IMR-90 (cell line): Measurements from ENCODE around the gene QSOX2. TPM values are rescaled to one million over a fixed set of nuclear protein-coding genes. Genes with fewer than 3 reads are reported as not detected.

ENCODE experiments used
- ATAC-seq: fragments of 200-7000 bp; cut with Tn5 transposase; 2 replicates; pipeline ENCODE4 v1.9.1; 2020; ENCODE audit warnings: low read depth, mild to moderate bottlenecking, moderate library complexity
- BruUV-seq: library from RNA; stranded (reverse); fragments of 400-500 nt; replicated peaks from 2 replicates; lab custom pipeline; 2021; lab: Mats Ljungman, UMichigan
- CTCF ChIA-PET: fragments of 300-600 bp; formaldehyde crosslinking; extraction: SDS; loops from one replicate; lab custom pipeline; 2021; ENCODE audit warnings: antibody characterized with exemption; lab: Yijun Ruan, JAX
- POLR2A ChIA-PET: fragments of 300-600 bp; sonication (Branson Sonifier 250); formaldehyde crosslinking; loops from one replicate; lab custom pipeline; 2022; ENCODE audit warnings: antibody characterized with exemption; ENCODE audit not compliant: unreplicated experiment; lab: Charles Lee
- DNase-seq: peaks from one replicate; pipeline ENCODE4 v3.0.0; 2013
- H2AFZ ChIP-seq: replicated peaks from 2 replicates; pipeline ENCODE3; 2013; ENCODE audit warnings: low read length, mild to moderate bottlenecking; ENCODE audit not compliant: poor library complexity
- H2AK5ac ChIP-seq: 2 replicates; pipeline ENCODE4 v1.6.1; 2013; ENCODE audit warnings: low read depth, low read length, inconsistent platforms
- H2AK9ac ChIP-seq: replicated peaks from 2 replicates; pipeline ENCODE3; 2013; ENCODE audit warnings: mild to moderate bottlenecking, low read depth, low read length, moderate library complexity; ENCODE audit not compliant: poor library complexity
- H2BK120ac ChIP-seq: 2 replicates; pipeline ENCODE4 v1.6.1; 2013; ENCODE audit warnings: low read depth, low read length, inconsistent platforms
- H2BK15ac ChIP-seq: 3 replicates; pipeline ENCODE4 v1.6.1; 2013; ENCODE audit warnings: low read depth, low read length, inconsistent platforms
- H2BK20ac ChIP-seq: 2 replicates; pipeline ENCODE4 v1.6.1; 2013; ENCODE audit warnings: low read depth, mild to moderate bottlenecking, inconsistent platforms, low read length, moderate library complexity
- H2BK5ac ChIP-seq: 2 replicates; pipeline ENCODE4 v1.6.1; 2013; ENCODE audit warnings: mild to moderate bottlenecking, low read depth, low read length, inconsistent platforms; ENCODE audit not compliant: poor library complexity, severe bottlenecking
- H3K14ac ChIP-seq: replicated peaks from 2 replicates; pipeline ENCODE4 v1.6.1; 2013; ENCODE audit warnings: low read depth, low read length, inconsistent platforms
- H3K18ac ChIP-seq: 2 replicates; pipeline ENCODE4 v1.6.1; 2013; ENCODE audit warnings: low read depth, low read length, control low read depth
- H3K23ac ChIP-seq: 2 replicates; pipeline ENCODE4 v1.6.1; 2013; ENCODE audit warnings: low read depth, low read length, inconsistent platforms
- H3K27ac ChIP-seq: 2 replicates; pipeline ENCODE4 v1.5.1; 2013; ENCODE audit warnings: mild to moderate bottlenecking, control low read depth, low read length; ENCODE audit not compliant: insufficient read depth
- H3K27me3 ChIP-seq: 2 replicates; pipeline ENCODE4 v1.6.1; 2013; ENCODE audit warnings: low read length; ENCODE audit not compliant: control insufficient read depth, insufficient read depth
- H3K36me3 ChIP-seq: 2 replicates; pipeline ENCODE4 v1.6.1; 2013; ENCODE audit warnings: low read length, mixed read lengths; ENCODE audit not compliant: control insufficient read depth, insufficient read depth
- H3K4ac ChIP-seq: 2 replicates; pipeline ENCODE4 v1.6.1; 2013; ENCODE audit warnings: low read depth, low read length, inconsistent platforms
- H3K4me1 ChIP-seq: 2 replicates; pipeline ENCODE4 v1.6.1; 2013; ENCODE audit warnings: low read length, mixed read lengths; ENCODE audit not compliant: control insufficient read depth, insufficient read depth
- H3K4me2 ChIP-seq: 2 replicates; pipeline ENCODE4 v1.6.1; 2013; ENCODE audit warnings: low read depth, mild to moderate bottlenecking, control low read depth, low read length, moderate library complexity
- H3K4me3 ChIP-seq: 2 replicates; pipeline ENCODE4 v1.5.1; 2013; ENCODE audit warnings: low read depth, mild to moderate bottlenecking, control low read depth, low read length, moderate library complexity; ENCODE audit not compliant: insufficient read depth
- H3K56ac ChIP-seq: 2 replicates; pipeline ENCODE4 v1.6.1; 2013; ENCODE audit warnings: low read length, inconsistent platforms; ENCODE audit not compliant: insufficient read depth; ENCODE audit errors: extremely low read depth
- H3K79me1 ChIP-seq, 2 experiments: 2 replicates each; pipeline ENCODE4 v1.6.1; 2013; ENCODE audit warnings: low read length in 2 of 2, inconsistent platforms in 1 of 2, low read depth in 1 of 2
- H3K9ac ChIP-seq: 2 replicates; pipeline ENCODE4 v1.6.1; 2013; ENCODE audit warnings: low read depth, low read length, control low read depth
- H3K9me1 ChIP-seq: 2 replicates; pipeline ENCODE4 v1.6.1; 2013; ENCODE audit warnings: low read length, inconsistent platforms; ENCODE audit not compliant: insufficient read depth
- H3K9me3 ChIP-seq: 2 replicates; pipeline ENCODE4 v1.6.1; 2013; ENCODE audit warnings: low read length; ENCODE audit not compliant: control insufficient read depth, insufficient read depth
- H4K20me1 ChIP-seq: 2 replicates; pipeline ENCODE4 v1.6.1; 2013; ENCODE audit warnings: low read length, inconsistent platforms; ENCODE audit not compliant: insufficient read depth
- H4K5ac ChIP-seq: 2 replicates; pipeline ENCODE4 v1.6.1; 2013; ENCODE audit warnings: mild to moderate bottlenecking, low read depth, low read length, control low read depth
- H4K8ac ChIP-seq, 2 experiments: 2 replicates each; pipeline ENCODE4 v1.6.1; 2013; ENCODE audit warnings: low read depth in 2 of 2, low read length in 2 of 2, control low read depth in 1 of 2, inconsistent platforms in 1 of 2
- H4K91ac ChIP-seq: 2 replicates; pipeline ENCODE4 v1.6.1; 2013; ENCODE audit warnings: low read depth, low read length, inconsistent platforms; ENCODE audit not compliant: insufficient read depth
- BHLHE40 ChIP-seq: fragments of 150-350 bp; IDR thresholded peaks from 2 replicates; pipeline ENCODE4 v1.6.1; 2016; ENCODE audit warnings: mild to moderate bottlenecking, low read depth, low read length
- CEBPB ChIP-seq: IDR thresholded peaks from 2 replicates; pipeline ENCODE4 v1.6.1; 2012; ENCODE audit warnings: low read depth, low read length, improper control_type of control experiment
- CHD1 ChIP-seq: IDR thresholded peaks from 2 replicates; pipeline ENCODE4 v1.6.1; 2012; ENCODE audit warnings: low read depth, low read length, improper control_type of control experiment
- CTCF ChIP-seq: conservative IDR thresholded peaks from 2 replicates; pipeline ENCODE4 v1.5.1; 2012; ENCODE audit warnings: mild to moderate bottlenecking, low read depth, low read length, improper control_type of control experiment
- MAFK ChIP-seq: IDR thresholded peaks from 2 replicates; pipeline ENCODE4 v1.6.1; 2012; ENCODE audit warnings: low read depth, low read length, improper control_type of control experiment
- RCOR1 ChIP-seq: IDR thresholded peaks from 2 replicates; pipeline ENCODE4 v1.6.1; 2012; ENCODE audit warnings: mild to moderate bottlenecking, low read length, improper control_type of control experiment; ENCODE audit not compliant: insufficient replicate concordance
- WGBS, 2 experiments: methylation state at CpG; one replicate each; pipeline versions ENCODE4 v1.1.5 to v1.1.7; 2013; ENCODE audit warnings: missing lambda C conversion rate in 2 of 2; ENCODE audit not compliant: insufficient read length in 1 of 2; ENCODE audit errors: extremely low coverage in 2 of 2; 5-methylcytosine and 5-hydroxymethylcytosine counted together
- dilution Hi-C: fragments of 300-500 bp; cut with HindIII; formaldehyde crosslinking; loops from one replicate; pipeline ENCODE4 v1.14.3; 2018; ENCODE audit warnings: low sequenced_read_pairs; ENCODE audit not compliant: unreplicated experiment
- in situ Hi-C: fragments of 300-500 bp; cut with MboI; formaldehyde crosslinking; loops from 3 replicates; pipeline ENCODE4 v1.14.3; 2019; ENCODE audit warnings: low sequenced_read_pairs, inconsistent platforms, mixed read lengths
- intact Hi-C: fragments of 100-400 bp; cut with micrococcal nuclease; formaldehyde crosslinking; loops from 2 replicates; pipeline ENCODE4 v1.10.0; 2022
- polyA plus RNA-seq, 3 experiments: library from polyadenylated mRNA; depleted of rRNA; stranded (reverse); fragments of >200 nt; gene quantifications; 2 replicates each; pipeline ENCODE4 v1.2.3, GENCODE V29; 2012; ENCODE audit warnings: low replicate concordance in 1 of 3
- total RNA-seq: library from RNA; depleted of rRNA; stranded (reverse); fragments of >200 nt; gene quantifications from 2 replicates; pipeline ENCODE4 v1.2.3, GENCODE V29; 2012

The QSOX2 gene
- total and polyA plus RNA-seq, 2 of the 4 experiments (the other 2 are of a cell fraction) = 5.9 to 12.9 TPM

GRCh38 chr9:136190656-136191055 lies 55.0 kb downstream of the QSOX2 start:
- intact Hi-C loops = no loop called here
- no peak for DNase-seq

More at GRCh38 chr9:136190656-136191055, 55.0 kb downstream of the QSOX2 start:
- ChIA-PET POLR2A (no interaction called here), CTCF (no interaction called here)
- no TSS peak for BruUV-seq
- Histone ChIP-seq H2AK5ac (no peak overlapping the region), H2BK20ac (no peak overlapping the region), H3K9me3 (no peaks in the 10 kb centered on the region), H3K4me3 (no peak overlapping the region), H4K5ac (no peak overlapping the region), H4K20me1 (0 out of 2 replicates have a peak, but pooled peaks cover 5% of the 10 kb centered on the region), H3K4me2 (no peak overlapping the region), H3K4me1 (no peaks in the 10 kb centered on the region), H2BK5ac (no peak overlapping the region), H3K14ac (no peak overlapping the region), H3K27ac (no peak overlapping the region), H4K91ac (no peak overlapping the region), H3K9me1 (no peaks in the 10 kb centered on the region), H2AK9ac (no peak overlapping the region), H4K8ac (no peak overlapping the region), H3K36me3 (no peaks in the 10 kb centered on the region), H2BK120ac (no peak overlapping the region), H3K23ac (no peak overlapping the region), H2BK15ac (no peak overlapping the region), H2AFZ (no peak overlapping the region), H3K9ac (no peak overlapping the region), H3K79me1 (no peaks in the 10 kb centered on the region), H3K27me3 (peaks cover 77% of the 10 kb centered on the region), H3K18ac (no peak overlapping the region), H3K56ac (no peak overlapping the region), H3K4ac (no peak overlapping the region)
- no peak for ATAC-seq
- dilution Hi-C loops (no loop called here), in situ Hi-C loops (no loop called here)
- 80% methylated on average over 1 of the region's 11 CpGs; no CpG with 5 or more reads in 1 of the 2 experiments for WGBS, 2 experiments
- TF ChIP-seq BHLHE40 (no peak), RCOR1 (no peak), CEBPB (no peak), MAFK (no peak), CTCF (no peak), CHD1 (no peak)
